VCaP (cell line): ENCODE data around the gene DMTF1.

Source experiments
- H3K27ac ChIP-seq: fragments of 450-650 bp; 2 replicates; pipeline ENCODE4 v1.5.1; 2017
- TF ChIP-seq, protein P1 (sequence below): fragments of 450-650 bp; conservative IDR thresholded peaks from 2 replicates; pipeline ENCODE4 v1.5.1; 2017; ENCODE audit warnings: mild to moderate bottlenecking, moderate library complexity

DMTF1 gene

DNA sequence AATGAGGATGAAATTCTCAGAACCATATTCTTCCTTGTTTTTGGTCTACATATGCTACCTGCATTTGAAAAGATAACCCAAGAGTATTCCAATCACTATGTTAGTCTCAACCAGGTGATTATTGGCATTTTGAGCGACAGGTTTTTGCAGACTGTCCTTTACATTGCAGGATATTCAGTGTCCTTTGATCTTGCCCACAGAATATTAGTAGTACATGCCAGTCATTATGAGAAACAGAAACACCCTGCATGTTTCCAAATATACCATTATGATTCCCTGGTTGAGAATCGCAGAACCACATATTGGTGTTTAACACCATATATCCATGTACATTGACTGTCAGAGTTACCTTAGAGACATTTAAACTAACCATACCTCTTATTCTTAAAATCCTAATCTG is 36.7 kb downstream of the DMTF1 start:
- H3K27ac ChIP-seq, result no peak overlapping the region
- TF ChIP-seq, protein P1, sequence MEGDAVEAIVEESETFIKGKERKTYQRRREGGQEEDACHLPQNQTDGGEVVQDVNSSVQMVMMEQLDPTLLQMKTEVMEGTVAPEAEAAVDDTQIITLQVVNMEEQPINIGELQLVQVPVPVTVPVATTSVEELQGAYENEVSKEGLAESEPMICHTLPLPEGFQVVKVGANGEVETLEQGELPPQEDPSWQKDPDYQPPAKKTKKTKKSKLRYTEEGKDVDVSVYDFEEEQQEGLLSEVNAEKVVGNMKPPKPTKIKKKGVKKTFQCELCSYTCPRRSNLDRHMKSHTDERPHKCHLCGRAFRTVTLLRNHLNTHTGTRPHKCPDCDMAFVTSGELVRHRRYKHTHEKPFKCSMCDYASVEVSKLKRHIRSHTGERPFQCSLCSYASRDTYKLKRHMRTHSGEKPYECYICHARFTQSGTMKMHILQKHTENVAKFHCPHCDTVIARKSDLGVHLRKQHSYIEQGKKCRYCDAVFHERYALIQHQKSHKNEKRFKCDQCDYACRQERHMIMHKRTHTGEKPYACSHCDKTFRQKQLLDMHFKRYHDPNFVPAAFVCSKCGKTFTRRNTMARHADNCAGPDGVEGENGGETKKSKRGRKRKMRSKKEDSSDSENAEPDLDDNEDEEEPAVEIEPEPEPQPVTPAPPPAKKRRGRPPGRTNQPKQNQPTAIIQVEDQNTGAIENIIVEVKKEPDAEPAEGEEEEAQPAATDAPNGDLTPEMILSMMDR, result no peak

DNA sequence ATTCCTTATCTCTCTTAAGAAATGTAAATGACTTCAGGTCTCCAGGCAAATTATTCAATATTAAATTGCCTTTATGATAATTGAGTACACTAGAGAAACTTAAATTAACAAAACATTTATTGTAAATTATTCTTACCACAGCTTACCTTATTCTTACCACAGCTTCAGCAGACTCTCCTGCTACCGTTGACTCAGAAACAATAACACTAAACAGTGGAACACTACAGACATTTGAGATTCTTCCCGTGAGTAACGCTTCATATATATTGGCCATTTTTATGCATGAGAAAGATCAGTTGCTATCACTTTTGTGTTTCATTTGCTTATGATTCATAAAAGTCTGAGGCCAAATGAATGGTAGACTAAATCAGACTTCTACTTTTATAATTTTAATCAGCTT is 38.5 kb downstream of the DMTF1 start:
- TF ChIP-seq, protein P1, result no peak
- H3K27ac ChIP-seq, result no peak overlapping the region

DNA sequence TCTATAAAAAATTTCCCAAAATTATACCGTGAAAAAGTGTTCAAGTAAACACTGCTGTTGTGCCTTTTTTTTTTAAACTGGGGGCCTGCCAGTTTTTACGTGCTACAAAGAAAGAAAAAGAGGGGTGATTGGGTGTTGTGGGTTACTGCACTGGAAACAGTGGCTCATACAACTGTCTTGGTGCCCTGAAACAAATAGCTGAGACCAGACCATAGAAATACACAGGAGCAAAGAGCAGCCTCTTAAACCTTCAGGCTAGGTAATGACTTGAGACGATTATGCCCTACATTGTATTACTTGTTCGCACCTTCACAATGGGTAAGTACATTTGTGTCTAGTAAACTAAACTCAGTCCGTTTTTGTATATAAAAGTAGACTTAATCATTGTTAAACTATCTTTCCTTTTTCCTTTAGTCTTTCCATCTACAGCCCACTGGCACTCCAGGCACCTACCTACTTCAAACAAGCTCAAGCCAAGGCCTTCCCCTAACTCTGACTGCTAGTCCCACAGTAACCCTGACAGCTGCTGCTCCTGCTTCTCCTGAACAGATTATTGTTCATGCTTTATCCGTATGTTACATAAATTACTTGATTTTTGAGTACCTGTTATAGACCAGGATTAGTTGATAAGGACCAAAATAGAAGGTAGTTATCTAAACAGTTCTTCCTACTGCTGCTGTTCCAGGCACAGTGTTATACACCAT is 40.7 kb downstream of the DMTF1 start:
- TF ChIP-seq, protein P1, result no peak
- H3K27ac ChIP-seq, result no peak overlapping the region

DNA sequence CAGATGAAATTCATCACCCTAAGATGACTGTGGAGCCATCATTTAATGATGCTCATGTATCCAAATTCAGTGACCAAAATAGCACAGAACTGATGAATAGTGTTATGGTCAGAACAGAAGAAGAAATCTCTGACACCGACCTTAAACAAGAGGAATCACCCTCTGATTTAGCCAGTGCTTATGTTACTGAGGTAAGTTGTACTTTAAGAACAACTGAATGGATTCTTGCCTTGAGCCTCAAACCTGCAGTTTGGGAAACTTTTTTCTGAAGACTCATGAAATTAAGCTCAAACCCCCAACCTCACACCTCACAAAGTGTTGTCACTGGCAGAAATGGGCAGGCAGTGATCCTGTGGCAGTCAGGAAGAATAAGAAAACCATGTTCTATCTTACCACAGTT is 41.7 kb downstream of the DMTF1 start:
- no peak overlapping the region for H3K27ac ChIP-seq
- TF ChIP-seq, protein P1, result no peak

DNA sequence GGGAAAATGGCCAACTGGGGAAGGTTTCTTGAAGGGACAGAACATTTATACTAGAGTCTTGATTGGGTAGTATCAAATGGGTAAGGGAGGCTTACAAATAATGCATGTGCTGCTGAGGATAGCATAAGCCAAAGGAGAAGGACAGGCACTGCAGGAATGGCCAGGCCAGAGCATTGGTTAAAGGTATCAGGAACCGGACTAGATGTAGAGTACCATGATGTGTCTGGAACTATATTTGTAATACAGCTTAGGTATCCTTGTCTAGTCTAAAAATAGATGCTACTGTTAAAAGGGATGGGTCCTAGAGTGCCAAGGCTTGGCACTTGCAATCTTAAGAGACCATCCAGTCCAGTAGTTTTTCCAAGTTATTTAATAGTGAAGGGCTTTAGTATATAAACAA is 47.0 kb downstream of the DMTF1 start:
- TF ChIP-seq, protein P1, result no peak
- no peak overlapping the region for H3K27ac ChIP-seq

DNA sequence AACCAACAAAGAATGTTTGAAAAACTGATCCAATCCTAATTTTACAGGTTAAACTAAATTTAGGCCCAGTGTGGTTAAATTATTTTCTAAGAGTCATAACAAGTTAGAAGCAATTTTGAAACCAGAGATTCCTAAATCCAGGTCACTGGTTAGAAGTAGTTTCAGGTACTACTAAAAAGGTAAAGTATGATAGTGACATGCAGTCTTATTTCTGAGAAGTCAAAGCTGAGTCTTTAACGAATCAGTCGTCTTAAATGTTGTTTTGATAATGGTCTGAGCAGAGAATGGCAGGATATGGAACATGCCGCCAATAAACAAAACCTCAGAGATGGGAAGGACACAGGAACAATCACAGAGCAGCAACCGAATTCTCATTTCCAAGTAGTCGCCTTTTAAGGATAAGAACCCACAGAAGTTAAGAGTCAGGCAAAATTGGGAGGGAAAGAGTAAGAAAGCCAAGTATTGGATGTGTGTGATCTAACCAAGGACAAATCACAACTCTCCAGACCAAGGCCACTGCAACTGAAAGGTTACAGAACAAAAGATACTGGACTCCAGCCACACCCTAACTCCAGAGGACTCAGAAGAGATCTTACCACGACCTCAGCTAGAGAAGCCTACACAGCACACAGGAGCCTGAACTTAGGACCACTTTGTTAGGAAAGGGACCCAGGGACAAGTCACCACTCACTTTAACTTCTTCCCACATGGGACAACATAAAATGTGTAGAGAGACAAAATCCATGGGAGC is 47.6 kb downstream of the DMTF1 start:
- H3K27ac ChIP-seq, result no peak overlapping the region
- TF ChIP-seq, protein P1, result no peak

DNA sequence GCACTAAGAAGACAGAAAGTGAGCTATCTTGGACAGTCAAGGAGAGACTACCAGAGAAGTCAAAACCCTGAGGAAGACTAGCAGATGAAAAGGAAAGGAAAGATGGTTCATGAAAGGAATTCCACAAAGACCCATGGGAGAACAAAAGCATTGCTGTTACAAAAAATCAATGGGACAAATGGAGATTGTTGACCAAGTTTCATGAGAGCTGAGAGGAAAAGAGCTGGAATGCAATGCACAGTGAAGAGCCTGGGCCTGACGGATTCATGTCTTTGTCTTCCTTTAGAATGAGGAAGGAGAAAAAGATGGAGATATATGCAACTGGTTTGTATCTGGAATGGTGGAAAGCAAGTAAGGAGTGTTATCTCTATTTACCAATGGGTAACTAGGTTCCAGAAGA is 50.0 kb downstream of the DMTF1 start:
- no peak overlapping the region for H3K27ac ChIP-seq
- TF ChIP-seq, protein P1, result no peak
